ENCODE data around the gene DUSP2.

Gene DUSP2

DNA sequence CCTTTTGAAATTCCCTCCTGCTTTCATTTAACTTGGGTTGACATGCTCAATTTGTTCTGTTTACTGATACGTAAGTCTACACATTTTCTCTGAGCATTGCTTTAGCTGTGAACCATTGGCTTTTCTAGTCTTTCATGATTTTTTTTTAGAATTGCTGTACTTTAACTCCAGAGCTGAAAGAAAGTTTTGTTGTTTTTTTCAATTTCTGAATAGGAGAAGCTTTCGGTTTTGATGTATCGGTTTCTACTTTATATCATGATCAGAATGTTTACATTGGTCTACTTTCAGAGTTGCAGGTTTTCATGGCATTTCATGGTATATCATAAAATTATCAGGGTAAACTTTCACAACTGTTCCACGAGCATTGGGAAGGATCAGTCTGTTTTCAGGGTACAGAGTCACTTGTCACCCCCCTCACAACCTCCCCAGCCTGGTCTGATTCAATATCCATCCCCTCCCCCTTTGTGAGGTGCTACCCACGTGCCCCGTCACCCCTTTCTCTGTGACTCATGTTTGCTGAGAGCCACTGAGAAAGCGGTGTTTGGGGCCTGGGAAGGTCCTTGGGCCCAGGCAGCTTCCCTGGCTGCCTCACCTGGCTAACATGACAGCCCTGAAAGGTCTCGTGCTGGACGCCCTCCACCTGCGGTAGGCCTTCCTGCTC, 14.0 kb downstream of the DUSP2 start:
- DNase-seq = no peak

DNA sequence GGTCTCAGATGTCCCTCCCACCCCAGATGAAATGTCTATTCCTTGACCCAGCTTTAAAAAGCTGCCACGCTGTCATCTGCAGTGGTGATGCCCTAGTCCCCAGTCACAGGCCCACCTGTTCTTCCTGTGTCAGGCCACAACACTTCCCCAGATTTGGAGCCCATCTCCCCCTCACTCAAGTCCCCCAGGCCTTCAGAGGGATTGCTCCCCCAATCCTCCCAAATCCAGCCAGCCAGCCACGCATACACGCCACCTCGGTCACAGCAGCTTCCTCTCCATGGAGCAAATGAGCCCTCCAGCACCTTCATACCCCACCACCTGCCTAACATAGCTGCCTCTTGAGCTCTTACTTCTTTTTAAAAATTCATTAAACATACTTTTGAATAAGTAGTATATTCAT, 14.8 kb downstream of the DUSP2 start:
- no peak for DNase-seq

DNA sequence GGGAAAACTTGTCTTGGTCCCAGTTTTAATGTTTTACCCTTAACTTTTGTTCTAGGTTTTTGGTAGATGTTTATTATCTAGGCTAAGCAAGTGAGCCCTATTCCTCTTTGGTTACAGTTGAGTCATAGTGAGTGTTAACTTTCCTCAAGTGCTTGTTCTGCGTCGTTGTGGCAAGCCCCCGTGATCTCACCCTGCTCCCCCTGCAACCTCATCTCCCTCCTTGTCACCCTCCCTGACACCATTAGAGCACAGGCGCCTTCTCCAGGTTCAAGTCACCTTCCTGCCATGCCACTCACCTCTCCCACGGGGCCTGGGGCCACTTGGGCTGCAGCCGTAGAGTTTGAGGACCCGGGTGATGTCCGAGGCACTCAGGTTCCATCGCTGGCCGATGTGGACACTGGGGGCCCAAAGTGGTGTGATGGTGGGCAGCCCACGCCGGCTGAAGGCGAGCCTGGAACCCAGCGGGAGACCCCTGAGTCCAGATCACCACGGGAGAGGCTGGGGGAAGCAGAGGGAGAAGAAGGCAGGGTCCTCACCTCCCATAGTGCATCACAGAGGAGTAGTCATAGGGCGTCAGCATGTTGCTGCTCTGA, 15.6 kb downstream of the DUSP2 start:
- DNase-seq = no peak

DNA sequence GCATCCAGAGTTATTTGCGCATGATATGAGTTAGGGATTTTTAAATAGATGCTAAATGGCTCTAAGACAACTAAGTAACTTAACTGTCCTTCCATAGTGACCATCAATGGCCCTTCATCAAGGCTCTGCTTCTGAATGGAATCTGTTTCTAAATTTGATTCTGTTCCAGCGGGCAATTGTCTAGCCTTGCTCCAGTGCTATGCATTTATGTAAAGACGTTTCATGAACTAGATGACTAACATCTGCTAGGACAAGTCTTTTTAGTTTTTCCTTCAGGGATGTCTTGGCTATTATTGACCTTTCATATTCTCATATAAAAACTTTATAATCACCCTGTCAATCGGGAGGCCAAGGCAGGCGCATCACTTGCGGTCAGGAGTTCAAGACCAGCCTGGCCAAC, 16.8 kb downstream of the DUSP2 start:
- no peak for DNase-seq

DNA sequence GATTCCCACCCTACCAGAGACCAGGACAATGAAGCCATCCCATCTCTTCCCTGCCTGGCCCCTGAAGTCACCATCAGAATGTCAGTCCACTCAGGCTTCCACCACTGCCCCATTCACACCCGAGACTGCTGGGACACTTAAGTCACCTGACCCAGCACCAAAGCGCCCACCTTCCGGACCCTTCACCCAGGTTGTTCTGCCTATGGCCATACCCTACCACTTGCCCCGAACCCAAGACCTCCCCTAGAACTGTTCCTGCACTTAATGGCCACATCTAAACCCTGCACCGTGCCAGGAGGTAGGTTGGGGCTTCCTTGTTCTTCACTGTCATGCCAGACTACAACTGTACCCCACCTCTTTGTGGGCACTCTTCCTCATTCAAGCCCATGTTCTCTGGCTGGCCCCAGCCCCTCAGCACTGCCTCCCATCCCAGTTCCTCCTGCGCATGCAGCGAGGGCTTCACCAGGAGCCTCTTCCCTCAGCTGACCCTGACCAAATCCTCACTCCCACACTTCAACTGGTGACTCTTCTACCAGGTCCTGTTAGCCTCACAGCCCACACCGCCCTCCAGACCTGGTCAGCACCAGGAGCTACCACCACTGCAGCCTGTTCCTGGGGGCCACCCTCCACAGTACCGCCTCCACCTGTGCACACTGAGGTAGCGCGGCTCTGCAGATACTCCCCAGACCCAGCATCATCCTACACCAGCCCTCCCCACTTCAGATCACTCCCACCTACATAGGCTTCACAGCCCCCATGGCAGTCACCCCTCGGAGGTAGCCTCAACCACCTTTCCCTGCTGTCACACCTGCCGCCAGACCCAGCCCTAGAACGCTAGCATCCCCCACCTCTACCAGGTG, 20.6 kb downstream of the DUSP2 start:
- no peak for DNase-seq

DNA sequence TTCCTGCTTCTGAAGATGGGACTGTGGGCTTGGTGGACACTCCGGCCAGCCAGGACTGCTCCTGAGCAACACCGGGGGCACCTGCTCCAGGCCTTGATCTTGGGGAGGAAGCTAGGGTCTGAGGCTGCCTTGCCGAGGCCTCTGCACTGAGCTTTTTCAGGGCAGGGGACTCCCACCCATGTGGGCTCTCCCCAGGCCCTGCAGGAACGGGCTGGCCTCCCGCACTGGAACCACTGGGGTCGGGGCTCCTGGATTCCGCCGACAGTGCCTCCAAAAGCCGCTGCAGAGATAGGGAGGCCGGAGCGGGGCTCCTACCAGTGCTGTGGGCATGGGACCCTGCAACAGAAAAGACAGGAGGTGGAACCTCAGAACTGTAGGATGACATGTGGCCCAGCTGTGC, 21.3 kb downstream of the DUSP2 start:
- DNase-seq = no peak

DNA sequence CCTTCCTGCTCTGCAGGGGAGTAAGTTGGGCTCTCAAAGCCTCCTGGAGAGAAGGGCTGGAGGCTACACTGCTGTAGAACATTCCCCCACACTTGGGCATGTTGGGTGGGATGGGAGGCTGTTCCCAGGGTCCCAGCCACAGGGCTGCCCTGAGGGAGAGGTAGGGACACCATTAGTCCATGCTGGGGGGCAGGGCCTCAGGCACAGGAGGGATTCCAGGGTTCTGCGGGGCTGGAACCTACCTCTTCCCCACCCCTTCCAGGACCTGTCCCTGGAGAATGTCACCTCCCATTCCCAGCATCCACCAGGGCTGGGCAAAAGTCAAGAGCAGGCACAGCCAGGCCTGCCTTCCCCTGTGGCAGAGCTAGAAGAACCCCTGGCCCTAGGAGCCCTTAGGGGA, 21.9 kb downstream of the DUSP2 start:
- no peak for DNase-seq

DNA sequence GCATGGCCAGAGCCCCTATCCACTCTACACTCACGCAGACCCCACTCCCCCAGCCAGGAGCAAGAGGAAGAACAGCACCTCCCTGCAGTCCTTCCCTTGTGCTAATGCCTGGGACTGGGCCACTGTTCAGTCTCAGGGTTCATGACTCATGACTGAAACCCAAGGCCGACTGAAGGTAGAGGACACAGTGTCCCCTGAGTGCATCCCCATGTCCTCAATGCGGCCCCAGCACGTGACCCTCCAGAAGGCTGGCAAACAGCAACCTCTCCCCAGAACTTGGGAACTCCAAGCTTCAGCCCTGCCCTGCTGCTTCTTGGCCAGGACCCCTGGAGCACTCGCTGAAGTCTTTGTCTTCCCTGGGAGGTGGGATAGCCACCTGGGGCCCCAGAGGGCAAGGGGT, 22.8 kb downstream of the DUSP2 start:
- no peak for DNase-seq

DNA sequence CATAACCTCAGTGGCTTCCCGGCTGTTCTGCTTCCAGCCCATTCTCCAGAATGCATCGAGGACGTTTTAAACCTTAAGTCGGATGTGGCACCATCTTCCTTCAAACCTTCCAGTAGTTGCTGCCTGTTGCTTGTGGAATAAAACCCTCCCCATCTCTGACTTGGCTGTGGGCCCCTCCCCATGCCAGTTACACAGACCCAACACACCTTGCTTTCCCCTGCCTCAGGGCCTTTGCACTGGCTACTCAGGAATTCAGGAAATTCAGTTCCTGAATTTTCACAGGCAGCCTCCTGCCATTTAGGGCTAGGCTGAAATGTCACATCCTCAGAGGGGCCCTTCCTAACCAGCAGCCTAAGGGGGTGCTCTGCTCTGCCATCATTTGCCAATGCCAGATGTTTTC, 23.8 kb downstream of the DUSP2 start:
- DNase-seq = no peak

DNA sequence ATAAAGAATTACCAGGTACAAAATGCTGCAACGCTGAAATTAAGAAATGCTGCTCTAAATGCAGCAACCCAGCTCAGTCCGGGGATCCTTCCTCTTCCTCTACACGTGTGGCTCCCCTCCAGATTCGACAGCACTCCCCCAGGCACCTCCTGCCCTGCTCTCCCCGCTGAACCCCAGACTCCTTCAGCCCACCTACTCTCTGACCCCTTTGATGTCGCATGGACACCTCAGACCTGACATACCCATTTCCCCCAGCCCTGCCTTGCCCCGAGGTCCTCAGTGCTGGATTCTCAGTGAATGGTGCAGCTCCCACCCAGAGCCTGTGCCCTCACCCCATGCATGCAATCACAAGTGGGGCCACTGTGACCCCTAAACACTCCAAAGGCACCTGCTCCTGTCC, 24.2 kb downstream of the DUSP2 start:
- no peak for DNase-seq

DNA sequence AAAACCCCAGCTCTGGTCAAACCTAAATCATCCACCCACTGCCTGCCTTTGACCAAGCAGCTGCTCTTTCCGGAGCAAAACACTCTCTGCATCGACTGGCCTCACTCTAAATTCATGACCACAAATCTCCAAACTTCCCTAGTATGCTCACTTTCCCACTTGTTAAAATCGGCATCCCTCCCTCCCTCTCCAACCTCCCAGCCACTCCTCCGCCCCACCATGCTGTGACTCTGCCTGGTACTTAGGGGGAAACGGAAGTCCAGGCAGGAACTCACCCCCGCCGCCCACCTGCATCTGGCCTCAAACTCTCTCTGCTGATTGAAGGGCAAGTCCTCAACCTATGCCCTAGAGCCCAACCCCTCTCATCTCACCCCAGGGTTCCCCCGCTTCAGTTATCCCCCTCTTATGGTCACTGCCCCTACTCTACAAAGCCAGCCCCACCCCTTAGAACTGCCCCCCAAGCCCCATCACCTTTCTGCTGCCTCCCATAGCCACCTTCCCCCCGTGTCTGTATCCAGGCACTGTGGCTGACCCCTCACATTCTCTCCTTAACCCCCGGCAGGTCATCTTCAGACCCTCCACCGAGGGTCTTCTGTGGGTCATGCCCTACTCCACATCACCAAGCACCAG, 25.0 kb downstream of the DUSP2 start:
- DNase-seq = no peak

DNA sequence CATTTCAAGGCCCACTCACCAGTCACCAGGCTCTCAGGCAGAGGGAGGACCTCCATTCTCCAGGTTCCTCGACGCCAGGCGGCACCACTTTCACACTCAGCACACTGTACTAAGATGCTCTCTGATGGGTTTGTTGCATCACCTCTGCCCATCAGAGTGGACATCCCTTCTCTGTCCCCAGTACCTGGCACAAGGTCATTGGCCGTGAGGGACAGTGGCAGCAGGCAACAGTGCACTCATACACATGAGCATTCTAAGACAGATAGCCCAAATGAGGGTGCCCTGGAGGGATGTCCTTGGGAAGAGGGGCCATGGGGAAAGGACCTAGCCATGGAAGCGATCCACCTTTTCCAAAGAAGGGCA, 25.9 kb downstream of the DUSP2 start:
- DNase-seq = no peak

DNA sequence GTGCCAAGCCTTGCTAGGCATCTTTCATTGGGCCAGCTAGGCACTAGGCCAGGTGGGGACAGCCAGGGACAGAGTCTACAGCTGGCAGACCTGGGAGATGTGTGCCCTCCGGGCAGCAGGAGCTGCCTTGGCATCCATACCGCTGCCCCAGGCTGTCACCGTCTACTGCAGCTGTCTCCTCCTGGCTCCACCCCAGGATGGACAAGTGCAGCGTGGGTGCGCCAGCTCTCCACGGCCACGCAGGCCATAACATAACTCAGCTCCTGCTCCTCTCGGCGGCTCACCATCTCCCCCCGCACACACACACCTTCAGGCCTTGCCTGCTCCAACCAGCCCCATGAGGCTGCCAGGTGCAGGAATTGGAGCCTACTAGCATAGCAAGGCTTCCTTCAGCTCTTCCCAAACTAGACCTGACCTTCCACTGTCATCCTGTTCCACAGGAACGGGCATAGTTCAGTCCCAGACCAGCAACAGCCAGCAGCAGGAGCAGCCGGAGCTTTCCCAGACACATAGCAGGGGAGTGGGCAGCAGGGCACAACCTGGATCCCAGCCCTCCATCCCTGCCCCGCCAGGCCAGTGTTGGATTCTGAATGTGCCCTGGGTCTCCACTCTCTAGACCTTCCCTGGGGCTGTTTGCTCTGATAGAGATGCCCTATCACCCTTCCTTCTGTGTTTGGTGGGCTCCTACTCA, 26.4 kb downstream of the DUSP2 start:
- DNase-seq = no peak

DNA sequence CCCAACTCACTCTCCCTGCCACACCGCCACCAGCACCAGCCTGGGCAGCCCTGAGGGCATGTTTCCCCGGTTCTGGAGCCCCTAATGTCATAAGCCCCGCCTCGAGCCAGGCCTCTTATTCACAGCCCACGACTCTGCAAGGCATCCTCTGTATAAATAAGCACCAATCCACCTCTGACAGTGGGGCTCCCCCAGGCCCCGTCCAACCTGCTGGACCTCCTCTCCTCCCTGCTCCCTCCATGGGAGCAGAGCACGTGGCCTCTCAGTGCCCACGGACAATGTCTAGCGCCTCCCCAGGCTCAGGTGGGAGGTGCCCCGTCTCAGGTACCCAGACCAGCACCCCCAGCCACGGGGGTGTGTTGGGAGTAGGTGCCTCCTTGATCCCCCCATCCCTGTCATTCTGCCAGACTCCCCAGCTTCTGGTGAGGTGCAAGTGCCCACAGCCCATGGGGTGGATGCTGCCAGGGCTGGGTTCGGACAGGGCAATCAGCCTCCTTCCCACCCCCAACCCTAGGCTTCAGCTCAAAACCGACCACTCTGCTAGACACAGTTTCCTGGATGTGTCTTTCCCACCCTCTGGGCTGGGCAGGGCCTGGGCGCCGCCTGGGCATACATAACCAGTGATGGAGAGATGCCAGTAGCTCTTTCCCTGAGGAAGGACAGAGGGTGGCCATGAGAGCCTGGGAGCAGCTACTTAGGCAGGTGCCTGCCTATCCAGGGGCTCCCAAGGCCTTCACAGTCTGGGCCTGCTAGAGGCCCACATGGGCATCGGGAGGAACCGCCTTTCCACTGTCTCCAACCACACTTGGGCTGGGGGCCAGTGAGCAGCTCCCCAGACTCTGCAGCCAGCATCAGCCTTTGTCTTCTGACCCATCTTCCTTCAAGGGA, 27.3 kb downstream of the DUSP2 start:
- DNase-seq = no peak

DNA sequence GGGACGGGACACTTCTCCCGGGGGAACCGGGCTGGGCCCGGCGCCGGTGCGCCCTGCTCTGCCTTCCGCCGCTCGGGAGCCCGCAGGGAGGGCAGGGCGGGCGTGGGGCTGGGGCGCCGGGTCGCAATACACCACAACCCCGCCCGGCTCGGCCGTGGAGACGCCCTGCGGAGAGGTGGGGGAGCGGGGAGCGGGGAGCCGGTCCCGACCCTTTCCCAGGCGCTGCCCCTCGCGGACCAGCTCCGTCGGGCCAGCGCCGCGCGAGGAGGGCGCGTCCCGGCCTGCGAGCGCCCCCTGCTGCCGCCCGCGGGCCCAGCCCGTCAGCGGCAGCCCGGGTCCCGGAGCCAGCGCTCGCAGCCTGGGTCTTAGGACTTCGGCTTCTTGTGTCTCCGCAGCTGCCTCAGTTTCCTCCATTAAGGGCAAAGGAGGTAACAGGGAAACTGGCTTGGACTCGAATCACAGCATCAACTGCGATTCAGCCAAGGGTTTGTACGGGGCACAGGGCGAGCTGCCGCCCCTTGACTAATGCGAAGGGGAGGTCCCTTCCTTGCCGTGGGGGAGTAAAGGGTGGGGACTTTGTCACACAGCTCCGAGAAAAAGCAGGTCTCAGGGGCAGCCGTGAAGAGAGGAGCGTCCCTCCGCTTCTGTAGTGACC, 28.2 kb downstream of the DUSP2 start:
- peak; percentile 34 to 50 (median 37) for DNase-seq

DNA sequence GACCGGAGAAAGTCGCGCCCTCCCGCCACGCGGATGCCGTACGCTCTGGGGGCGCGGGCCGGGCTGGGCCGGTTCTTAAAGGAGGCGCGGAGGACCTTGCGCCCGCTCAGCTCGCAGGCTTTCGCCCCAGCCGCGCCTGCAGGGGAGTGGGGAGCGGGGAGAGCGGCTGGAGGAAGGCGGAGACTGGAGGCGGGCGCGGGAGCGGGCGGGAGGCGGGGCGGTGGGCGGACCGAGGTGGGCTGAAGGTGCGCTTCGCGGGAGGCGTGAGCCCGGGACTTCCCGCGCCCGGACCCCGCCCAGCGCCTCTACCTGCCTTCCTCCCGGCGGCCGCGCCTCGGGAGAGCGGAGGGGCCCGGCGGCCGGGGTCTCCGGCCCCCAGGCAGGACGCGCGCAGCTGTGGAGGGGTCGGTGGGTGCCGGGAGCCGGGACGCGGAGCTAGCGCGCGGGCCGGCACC, 28.8 kb downstream of the DUSP2 start, which contains the start of gene ADRA2B:
Gene ADRA2B, minus strand, starts transcription at position 148 of the 455 bp plus-strand sequence. CDS start 422 bp downstream, outside the sequence.
- peak; percentile 32 to 55 (median 46) for DNase-seq

DNA sequence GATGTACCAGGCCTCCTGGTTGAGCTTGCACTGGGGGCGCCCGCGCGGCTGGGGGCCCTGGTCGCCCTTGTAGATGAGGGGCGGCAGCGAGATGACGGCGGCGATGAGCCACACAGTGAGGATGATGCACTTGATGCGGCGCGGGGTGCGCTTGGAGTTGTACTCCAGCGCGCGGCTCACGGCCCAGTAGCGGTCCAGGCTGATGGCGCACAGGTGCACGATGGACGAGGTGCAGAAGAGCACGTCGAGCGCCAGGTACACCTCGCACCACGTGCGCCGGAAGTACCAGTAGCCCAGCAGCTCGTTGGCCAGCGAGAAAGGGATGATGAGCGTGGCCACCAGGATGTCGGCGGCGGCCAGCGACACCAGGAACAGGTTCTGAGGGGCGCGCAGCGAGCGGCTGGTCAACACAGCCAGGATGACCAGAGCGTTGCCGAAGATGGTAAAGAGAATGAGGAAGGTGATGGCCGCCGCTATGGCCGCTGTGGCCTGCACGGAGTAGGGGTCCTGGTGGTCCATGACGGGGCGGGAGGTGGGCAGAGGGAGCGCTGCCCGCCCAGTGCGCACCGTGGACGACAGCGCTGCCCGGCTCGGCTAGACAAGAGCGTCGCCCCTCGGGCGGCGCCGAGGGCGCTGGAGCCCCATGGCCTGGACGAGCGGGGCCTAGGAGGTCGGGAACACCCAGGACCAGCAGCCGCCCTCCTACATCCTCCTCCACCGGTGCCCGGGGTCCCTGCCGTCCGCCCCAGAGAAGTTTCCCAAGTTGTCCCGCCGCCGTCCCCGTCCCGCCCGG, 29.4 kb downstream of the DUSP2 start:
- DNase-seq = no peak

DNA sequence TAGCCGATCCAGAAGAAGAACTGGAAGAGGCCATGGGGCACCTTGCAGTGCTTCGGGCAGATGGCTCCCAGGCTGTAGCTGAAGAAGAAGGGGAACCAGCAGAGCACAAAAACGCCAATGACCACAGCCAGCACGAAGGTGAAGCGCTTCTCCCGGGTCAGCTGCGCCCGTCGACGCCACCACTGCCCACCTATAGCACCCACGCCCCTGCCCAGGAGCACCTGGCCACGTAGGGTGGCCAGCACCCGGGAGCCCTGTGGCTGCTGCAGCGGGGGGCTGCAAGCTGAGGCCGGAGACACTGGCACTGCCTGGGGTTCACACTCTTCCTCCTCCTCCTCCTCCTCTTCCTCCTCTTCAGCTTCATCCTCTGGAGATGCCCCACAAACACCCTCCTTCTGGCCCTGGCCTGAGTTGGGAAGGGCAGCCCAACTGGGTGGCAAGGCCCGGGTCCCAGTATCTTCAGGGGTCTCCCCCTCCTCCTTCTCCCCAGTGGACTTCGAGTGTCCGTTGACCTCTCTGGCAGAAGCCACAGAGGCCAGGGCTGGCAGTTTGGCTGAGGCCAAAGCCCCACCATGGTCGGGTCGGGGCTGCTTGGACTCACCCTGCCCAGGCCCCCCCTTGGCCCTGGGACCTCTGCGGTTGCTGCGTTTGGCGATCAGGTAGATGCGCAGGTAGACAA, 30.2 kb downstream of the DUSP2 start:
- no peak for DNase-seq

DNA sequence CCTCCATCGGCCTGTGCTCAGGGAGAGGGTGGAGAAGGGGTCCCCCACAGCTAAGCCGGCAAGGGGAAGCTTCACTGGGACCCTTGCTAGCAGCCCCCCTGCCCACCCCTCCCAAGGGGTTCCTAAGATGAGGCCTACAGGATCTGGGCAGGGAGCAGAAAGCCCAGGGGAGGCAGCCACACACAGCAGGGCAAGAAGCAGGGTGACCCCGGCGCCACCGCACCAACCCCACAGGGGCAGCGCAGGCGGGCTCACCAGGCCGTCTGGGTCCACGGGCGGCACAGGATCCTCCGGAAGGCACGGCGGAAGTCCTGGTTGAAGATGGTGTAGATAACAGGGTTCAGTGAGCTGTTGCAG, 30.7 kb downstream of the DUSP2 start:
- DNase-seq = no peak

DNA sequence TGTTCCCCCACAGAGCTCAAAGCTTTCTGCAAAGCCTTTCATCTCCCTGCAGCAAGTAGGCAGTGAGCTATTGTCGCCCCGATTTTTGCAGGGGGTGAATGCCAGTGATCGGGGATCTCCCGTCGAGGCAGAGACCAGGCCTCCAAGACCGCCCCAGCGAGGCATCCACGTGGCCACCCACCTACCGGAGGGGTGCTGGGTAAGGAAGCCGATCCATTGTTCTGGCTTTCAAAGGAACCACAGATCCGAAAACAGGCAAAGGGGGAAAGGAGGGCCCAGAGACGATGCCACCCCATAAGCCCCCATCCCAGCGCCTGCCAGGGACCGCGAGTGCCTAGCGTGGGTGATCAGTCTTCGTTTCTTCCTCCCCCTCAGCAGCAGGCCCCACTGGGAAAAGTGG, 31.3 kb downstream of the DUSP2 start:
- DNase-seq = no peak
